ENCODE measurements around the gene GMPS. TPM values are rescaled to one million over a fixed set of nuclear protein-coding genes. Genes with fewer than 3 reads are reported as not detected.

The GMPS gene
- total and polyA plus RNA-seq, 9 of the 15 experiments (the other 6 are each of a cell fraction or from before 2014, with no cell fraction given) = 73.7 to 282 (median 156) TPM

DNA sequence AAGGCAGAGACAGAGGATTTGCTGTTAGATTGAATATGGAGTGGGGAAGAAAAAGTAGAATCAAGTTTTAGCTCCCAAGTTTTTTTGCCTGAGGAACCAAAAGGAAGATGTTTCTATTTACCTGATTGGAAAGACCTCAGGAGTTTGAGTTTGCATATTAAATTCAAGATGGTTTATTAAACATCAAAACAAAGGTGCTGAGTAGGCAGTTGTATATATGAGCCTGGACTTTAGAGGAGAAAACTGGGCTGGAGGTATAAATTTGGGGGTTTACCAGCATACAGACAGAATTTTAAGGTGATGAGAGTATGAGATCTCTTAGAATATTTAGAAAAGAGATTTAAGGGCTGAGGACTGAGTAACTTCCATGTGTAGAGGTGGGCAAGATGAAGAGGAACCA lies 38.2 kb downstream of the GMPS start:
- no TSS peak for BruUV-seq (replicated peaks)
- H3K4me2 ChIP-seq (ENCODE audit: insufficient read depth, low read length) = no peak overlapping the region
- FAIRE-seq (no peak), ATAC-seq (no peak), DNase-seq (ENCODE audit: extremely low read depth in 1 of 4, low spot score in 3 of 4) (no peak)
- H4K20me1 ChIP-seq (replicated peaks; ENCODE audit: control insufficient read depth, insufficient read depth, low read length) = no peaks in the 10 kb centered on the region
- no peak overlapping the region for H2AFZ ChIP-seq (ENCODE audit: low read depth, low read length)
- in situ Hi-C loops (cut with MboI) = no loop called here
- H3K9me3 ChIP-seq (replicated peaks; ENCODE audit: control insufficient read depth, insufficient read depth, low read depth, low read length) = no peaks in the 10 kb centered on the region
- H3K79me2 ChIP-seq (ENCODE audit: control insufficient read depth, insufficient read depth, low read length) = peaks cover 2% of the 10 kb centered on the region; the same call in 1 of the 3 replicates
- ChIA-PET POLR2A (interaction anchor here (1.4 kb wide), 1 partner anchor 15 kb away, joined by 3 read pairs; no protein-coding TSS in a partner anchor), CTCF (ENCODE audit: low intra/inter-chr PET ratio) (no interaction called here)
- peaks cover 97% of the 10 kb centered on the region for H3K36me3 ChIP-seq (ENCODE audit: control insufficient read depth, insufficient read depth, low read length)
- no peaks in the 10 kb centered on the region; a peak in 1 of 5 replicates for H3K4me1 ChIP-seq (replicated peaks in 1 of 2; ENCODE audit: control insufficient read depth in 2 of 2, insufficient read depth in 2 of 2, low read length in 2 of 2)
- H3K27ac ChIP-seq (ENCODE audit: extremely low read depth, low read depth, low read length) = no peak overlapping the region
- no peaks in the 10 kb centered on the region for H3K9me1 ChIP-seq (ENCODE audit: control insufficient read depth, insufficient read depth, low read length)
- intact Hi-C loops (cut with micrococcal nuclease) = no loop called here
- no peak overlapping the region for H3K4me3 ChIP-seq
- H3K9ac ChIP-seq (ENCODE audit: insufficient read depth in 1 of 2, low read depth in 2 of 2, low read length in 2 of 2) = no peak overlapping the region
- H3K27me3 ChIP-seq (ENCODE audit: control insufficient read depth in 2 of 2, insufficient read depth in 2 of 2, low read length in 2 of 2) = no peaks in the 10 kb centered on the region
- TF ChIP-seq, protein P1, sequence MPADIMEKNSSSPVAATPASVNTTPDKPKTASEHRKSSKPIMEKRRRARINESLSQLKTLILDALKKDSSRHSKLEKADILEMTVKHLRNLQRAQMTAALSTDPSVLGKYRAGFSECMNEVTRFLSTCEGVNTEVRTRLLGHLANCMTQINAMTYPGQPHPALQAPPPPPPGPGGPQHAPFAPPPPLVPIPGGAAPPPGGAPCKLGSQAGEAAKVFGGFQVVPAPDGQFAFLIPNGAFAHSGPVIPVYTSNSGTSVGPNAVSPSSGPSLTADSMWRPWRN (IDR thresholded peaks at IDR 0.05; ENCODE audit: low read depth) = no peak
- TF ChIP-seq ZNF316 (IDR thresholded peaks at IDR 0.05) = peak; percentile 71
- TF ChIP-seq GTF2F1 (IDR thresholded peaks at IDR 0.05; ENCODE audit: low read depth, low read length) = no peak
- TF ChIP-seq, protein P2, sequence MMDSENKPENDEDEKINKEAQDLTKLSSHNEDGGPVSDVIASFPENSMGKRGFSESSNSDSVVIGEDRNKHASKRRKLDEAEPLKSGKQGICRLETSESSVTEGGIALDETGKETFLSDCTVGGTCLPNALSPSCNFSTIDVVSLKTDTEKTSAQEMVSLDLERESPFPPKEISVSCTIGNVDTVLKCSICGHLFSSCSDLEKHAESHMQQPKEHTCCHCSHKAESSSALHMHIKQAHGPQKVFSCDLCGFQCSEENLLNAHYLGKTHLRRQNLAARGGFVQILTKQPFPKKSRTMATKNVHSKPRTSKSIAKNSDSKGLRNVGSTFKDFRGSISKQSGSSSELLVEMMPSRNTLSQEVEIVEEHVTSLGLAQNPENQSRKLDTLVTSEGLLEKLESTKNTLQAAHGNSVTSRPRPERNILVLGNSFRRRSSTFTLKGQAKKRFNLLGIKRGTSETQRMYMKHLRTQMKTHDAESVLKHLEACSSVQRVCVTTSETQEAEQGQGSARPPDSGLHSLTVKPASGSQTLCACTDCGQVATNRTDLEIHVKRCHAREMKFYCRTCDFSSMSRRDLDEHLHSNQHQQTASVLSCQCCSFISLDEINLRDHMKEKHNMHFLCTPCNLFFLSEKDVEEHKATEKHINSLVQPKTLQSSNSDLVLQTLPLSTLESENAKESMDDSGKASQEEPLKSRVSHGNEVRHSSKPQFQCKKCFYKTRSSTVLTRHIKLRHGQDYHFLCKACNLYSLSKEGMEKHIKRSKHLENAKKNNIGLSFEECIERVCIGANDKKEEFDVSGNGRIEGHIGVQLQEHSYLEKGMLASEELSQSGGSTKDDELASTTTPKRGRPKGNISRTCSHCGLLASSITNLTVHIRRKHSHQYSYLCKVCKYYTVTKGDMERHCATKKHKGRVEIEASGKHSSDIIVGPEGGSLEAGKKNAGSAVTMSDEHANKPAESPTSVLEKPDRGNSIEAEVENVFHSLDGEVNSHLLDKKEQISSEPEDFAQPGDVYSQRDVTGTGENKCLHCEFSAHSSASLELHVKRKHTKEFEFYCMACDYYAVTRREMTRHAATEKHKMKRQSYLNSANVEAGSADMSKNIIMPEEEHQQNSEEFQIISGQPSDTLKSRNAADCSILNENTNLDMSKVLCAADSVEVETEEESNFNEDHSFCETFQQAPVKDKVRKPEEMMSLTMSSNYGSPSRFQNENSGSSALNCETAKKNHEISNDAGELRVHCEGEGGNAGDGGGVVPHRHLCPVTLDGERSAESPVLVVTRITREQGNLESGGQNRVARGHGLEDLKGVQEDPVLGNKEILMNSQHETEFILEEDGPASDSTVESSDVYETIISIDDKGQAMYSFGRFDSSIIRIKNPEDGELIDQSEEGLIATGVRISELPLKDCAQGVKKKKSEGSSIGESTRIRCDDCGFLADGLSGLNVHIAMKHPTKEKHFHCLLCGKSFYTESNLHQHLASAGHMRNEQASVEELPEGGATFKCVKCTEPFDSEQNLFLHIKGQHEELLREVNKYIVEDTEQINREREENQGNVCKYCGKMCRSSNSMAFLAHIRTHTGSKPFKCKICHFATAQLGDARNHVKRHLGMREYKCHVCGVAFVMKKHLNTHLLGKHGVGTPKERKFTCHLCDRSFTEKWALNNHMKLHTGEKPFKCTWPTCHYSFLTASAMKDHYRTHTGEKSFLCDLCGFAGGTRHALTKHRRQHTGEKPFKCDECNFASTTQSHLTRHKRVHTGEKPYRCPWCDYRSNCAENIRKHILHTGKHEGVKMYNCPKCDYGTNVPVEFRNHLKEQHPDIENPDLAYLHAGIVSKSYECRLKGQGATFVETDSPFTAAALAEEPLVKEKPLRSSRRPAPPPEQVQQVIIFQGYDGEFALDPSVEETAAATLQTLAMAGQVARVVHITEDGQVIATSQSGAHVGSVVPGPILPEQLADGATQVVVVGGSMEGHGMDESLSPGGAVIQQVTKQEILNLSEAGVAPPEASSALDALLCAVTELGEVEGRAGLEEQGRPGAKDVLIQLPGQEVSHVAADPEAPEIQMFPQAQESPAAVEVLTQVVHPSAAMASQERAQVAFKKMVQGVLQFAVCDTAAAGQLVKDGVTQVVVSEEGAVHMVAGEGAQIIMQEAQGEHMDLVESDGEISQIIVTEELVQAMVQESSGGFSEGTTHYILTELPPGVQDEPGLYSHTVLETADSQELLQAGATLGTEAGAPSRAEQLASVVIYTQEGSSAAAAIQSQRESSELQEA (IDR thresholded peaks at IDR 0.05; ENCODE audit: low read depth) = no peak
- TF ChIP-seq LCOR (CRISPR knock-in tag; IDR thresholded peaks at IDR 0.05) = no peak
- TF ChIP-seq, protein P3, sequence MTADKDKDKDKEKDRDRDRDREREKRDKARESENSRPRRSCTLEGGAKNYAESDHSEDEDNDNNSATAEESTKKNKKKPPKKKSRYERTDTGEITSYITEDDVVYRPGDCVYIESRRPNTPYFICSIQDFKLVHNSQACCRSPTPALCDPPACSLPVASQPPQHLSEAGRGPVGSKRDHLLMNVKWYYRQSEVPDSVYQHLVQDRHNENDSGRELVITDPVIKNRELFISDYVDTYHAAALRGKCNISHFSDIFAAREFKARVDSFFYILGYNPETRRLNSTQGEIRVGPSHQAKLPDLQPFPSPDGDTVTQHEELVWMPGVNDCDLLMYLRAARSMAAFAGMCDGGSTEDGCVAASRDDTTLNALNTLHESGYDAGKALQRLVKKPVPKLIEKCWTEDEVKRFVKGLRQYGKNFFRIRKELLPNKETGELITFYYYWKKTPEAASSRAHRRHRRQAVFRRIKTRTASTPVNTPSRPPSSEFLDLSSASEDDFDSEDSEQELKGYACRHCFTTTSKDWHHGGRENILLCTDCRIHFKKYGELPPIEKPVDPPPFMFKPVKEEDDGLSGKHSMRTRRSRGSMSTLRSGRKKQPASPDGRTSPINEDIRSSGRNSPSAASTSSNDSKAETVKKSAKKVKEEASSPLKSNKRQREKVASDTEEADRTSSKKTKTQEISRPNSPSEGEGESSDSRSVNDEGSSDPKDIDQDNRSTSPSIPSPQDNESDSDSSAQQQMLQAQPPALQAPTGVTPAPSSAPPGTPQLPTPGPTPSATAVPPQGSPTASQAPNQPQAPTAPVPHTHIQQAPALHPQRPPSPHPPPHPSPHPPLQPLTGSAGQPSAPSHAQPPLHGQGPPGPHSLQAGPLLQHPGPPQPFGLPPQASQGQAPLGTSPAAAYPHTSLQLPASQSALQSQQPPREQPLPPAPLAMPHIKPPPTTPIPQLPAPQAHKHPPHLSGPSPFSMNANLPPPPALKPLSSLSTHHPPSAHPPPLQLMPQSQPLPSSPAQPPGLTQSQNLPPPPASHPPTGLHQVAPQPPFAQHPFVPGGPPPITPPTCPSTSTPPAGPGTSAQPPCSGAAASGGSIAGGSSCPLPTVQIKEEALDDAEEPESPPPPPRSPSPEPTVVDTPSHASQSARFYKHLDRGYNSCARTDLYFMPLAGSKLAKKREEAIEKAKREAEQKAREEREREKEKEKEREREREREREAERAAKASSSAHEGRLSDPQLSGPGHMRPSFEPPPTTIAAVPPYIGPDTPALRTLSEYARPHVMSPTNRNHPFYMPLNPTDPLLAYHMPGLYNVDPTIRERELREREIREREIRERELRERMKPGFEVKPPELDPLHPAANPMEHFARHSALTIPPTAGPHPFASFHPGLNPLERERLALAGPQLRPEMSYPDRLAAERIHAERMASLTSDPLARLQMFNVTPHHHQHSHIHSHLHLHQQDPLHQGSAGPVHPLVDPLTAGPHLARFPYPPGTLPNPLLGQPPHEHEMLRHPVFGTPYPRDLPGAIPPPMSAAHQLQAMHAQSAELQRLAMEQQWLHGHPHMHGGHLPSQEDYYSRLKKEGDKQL (CRISPR knock-in tag; IDR thresholded peaks at IDR 0.05; ENCODE audit: borderline replicate concordance) = no peak
- no peak for TF ChIP-seq CBX5 (IDR thresholded peaks at IDR 0.05; ENCODE audit: borderline replicate concordance, low read depth)
- TF ChIP-seq SRSF1 (IDR thresholded peaks at IDR 0.05; ENCODE audit: low read depth, low read length) = no peak
- no peak for TF ChIP-seq CBX1 (IDR thresholded peaks at IDR 0.05; ENCODE audit: low read depth)

Data from K562 (cell line).